ENCODE data around the gene POM121L2.

Gene POM121L2

GRCh38 chr6:27312146-27312949 is at the start of gene POM121L2:
TSS of gene POM121L2 (minus strand) at chr6:27312273. CDS start at chr6:27312170, 103 bp downstream.
- DNase-seq (ENCODE audit: low read depth) = peak; percentile 65

- DNase-seq (ENCODE audit: low read depth) = peak; percentile 8
These were observed 47.2 kb upstream of the POM121L2 start for GRCh38 chr6:27359231-27359630.

GRCh38 chr6:27358786-27359185 is 46.7 kb upstream of the POM121L2 start:
- no peak for DNase-seq (ENCODE audit: low read depth)

- DNase-seq (ENCODE audit: low read depth) = no peak
These were observed 40.8 kb upstream of the POM121L2 start for GRCh38 chr6:27352850-27353249.

- peak; percentile 4 for DNase-seq (ENCODE audit: low read depth)
These were observed 22.1 kb upstream of the POM121L2 start for GRCh38 chr6:27334141-27334540.

- DNase-seq (ENCODE audit: low read depth) = no peak
These were observed 21.6 kb upstream of the POM121L2 start for GRCh38 chr6:27333642-27334040.

- DNase-seq (ENCODE audit: low read depth) = peak; percentile 87
These were observed 20.9 kb upstream of the POM121L2 start for GRCh38 chr6:27332692-27333641.

GRCh38 chr6:27327023-27327738 is 15.1 kb upstream of the POM121L2 start:
- DNase-seq (ENCODE audit: low read depth) = no peak

- DNase-seq (ENCODE audit: low read depth) = no peak
These were observed 9.8 kb upstream of the POM121L2 start for GRCh38 chr6:27321901-27322300.

GRCh38 chr6:27321370-27321769 is 9.3 kb upstream of the POM121L2 start:
- DNase-seq (ENCODE audit: low read depth) = no peak

GRCh38 chr6:27318973-27319372 is 6.9 kb upstream of the POM121L2 start:
- no peak for DNase-seq (ENCODE audit: low read depth)

- DNase-seq (ENCODE audit: low read depth) = no peak
These were observed 2.0 kb upstream of the POM121L2 start for GRCh38 chr6:27314046-27314445.

- DNase-seq (ENCODE audit: low read depth) = no peak
These were observed 838 bp upstream of the POM121L2 start for GRCh38 chr6:27312950-27313271.

- no peak for DNase-seq (ENCODE audit: low read depth)
These were observed 297 bp downstream of the POM121L2 start for GRCh38 chr6:27311806-27312145.

GRCh38 chr6:27303613-27304272 is 8.3 kb downstream of the POM121L2 start:
- peak; percentile 62 for DNase-seq (ENCODE audit: low read depth)

- DNase-seq (ENCODE audit: low read depth) = peak; percentile 79
These were observed 14.0 kb downstream of the POM121L2 start for GRCh38 chr6:27297857-27298730.

- no peak for DNase-seq (ENCODE audit: low read depth)
These were observed 14.6 kb downstream of the POM121L2 start for GRCh38 chr6:27297484-27297856.

GRCh38 chr6:27296106-27296783 is 15.8 kb downstream of the POM121L2 start:
- DNase-seq (ENCODE audit: low read depth) = peak; percentile 81

GRCh38 chr6:27295301-27296079 is 16.6 kb downstream of the POM121L2 start:
- peak; percentile 89 for DNase-seq (ENCODE audit: low read depth)

- no peak for DNase-seq (ENCODE audit: low read depth)
These were observed 17.7 kb downstream of the POM121L2 start for GRCh38 chr6:27294409-27294808.

Measured in ELR (cell line).